ENCODE data around the gene STIM1. TPM values are rescaled to one million over a fixed set of nuclear protein-coding genes. Genes with fewer than 3 reads are reported as not detected.

Gene STIM1
- polyA plus RNA-seq, 3 donors, result 35.1 to 39.6 (median 36.6) TPM

DNA sequence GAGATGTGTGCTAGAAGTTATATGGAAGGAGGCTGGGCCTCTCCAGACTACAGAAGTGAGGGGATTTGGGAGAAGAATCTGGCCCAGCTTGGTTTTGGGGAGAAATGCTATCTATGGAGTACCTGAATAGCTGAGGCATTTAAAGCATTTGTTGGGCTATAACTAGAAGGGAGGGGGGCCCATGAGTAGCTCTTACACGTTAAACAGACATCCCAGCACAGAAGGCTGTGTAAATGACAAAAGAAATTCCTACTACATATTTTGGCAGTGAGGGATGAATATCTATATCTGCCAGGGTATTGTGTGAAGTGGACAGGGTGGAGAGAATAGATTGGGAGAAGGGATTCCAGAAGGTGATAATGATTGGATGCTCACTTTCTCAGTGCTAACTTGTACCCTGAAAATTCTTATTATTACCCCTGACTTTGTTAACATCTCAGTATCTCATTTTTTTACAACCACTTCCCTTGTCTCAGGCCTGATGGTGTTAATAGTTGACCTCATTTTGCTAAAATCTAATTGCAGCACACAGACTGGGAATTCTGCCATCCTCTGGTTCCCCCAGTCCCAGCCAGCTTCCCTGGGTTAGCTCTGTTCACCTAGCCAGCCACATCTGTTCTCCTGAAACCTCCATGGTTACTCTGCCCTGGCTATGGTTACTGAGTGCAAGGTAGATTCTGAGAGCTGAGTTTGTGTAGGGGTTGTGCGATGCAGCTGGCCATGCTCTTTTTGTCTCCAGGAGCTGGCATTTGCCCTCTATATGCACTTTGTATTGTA lies 210.3 kb downstream of the STIM1 start:
- no peak for DNase-seq (ENCODE audit: extremely low read depth in 1 of 11, low read depth in 9 of 11, low spot score in 4 of 11)

DNA sequence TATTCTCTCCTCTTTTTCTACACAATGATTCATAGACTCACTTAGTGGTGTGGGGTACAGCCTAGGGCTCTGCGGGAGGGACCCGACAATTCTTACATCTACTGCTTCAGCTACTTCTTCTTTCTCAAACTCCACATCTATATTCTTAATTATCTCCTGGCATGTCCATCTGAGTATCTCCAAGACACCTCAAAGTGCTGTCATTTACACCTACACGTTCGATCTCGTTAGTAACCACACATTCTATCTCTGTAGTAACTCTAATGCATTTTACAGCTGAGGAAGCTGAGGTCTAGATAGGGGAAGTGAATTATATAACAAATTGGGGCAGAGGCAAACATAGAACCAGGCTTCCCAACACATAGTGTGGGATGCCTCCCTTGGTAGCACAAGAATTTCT lies 211.4 kb downstream of the STIM1 start:
- DNase-seq (ENCODE audit: extremely low read depth in 1 of 11, low read depth in 9 of 11, low spot score in 4 of 11), result no peak

DNA sequence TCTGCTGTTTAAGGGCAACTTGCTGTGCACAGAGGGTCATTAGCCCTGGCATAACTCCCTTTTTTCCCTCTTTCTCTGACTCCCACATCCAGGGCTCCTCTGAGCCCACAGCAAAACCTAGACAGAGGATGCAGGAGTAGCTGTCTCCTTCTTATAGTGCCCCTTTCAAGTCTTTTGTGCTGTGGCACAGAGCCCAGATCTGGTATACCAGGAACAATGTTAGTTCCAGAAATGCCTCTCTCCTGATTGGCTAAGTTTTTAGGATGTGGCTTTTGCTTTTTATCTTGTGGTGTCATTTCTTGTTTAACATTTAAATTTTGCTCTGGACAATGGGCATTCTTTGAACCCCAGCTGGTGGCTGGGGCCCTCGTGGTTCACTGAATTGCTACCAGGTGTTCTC lies 213.5 kb downstream of the STIM1 start:
- no peak for DNase-seq (ENCODE audit: extremely low read depth in 1 of 11, low read depth in 9 of 11, low spot score in 4 of 11)

DNA sequence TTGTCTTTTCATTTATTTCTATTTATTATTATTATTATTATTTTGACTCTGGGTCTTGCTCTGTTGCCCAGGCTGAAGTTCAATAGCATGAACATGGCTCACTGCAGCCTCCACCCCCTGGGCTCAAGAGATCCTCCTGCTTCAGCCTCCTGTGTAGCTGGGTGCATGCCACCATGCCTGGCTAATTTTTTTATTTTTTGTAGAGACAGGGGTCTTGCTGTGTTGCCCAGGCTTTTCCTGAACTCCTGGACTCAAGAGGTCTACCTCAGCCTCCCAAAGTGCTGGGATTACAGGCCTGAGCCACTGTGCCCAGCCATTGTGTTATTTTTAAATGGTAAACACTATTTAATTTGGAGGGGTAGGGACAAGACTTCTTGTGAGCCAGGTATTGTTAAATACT lies 215.9 kb downstream of the STIM1 start:
- DNase-seq (ENCODE audit: extremely low read depth in 1 of 11, low read depth in 9 of 11, low spot score in 4 of 11), result no peak

DNA sequence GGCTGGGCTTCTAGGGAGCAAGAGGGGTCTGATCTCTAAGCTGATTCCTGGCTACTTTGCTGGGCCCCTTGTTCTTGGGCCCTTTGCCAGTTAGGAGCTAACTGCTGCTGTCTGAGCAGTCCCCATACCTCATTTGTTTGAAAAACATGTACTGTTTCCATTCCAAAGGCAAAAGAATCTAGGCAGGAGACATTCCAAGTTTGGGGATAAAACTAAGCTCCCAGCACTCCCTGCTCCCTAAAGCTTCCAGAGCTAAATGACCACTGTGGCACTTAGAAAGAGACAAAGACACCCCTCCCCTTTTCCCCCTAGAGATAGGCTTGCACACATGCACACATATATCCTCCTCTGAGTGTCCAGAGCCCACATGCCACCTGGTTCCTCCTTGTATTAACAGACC lies 216.4 kb downstream of the STIM1 start:
- DNase-seq (ENCODE audit: extremely low read depth in 1 of 11, low read depth in 9 of 11, low spot score in 4 of 11), result peak in 2 of 11 donors; percentile 12 to 22

DNA sequence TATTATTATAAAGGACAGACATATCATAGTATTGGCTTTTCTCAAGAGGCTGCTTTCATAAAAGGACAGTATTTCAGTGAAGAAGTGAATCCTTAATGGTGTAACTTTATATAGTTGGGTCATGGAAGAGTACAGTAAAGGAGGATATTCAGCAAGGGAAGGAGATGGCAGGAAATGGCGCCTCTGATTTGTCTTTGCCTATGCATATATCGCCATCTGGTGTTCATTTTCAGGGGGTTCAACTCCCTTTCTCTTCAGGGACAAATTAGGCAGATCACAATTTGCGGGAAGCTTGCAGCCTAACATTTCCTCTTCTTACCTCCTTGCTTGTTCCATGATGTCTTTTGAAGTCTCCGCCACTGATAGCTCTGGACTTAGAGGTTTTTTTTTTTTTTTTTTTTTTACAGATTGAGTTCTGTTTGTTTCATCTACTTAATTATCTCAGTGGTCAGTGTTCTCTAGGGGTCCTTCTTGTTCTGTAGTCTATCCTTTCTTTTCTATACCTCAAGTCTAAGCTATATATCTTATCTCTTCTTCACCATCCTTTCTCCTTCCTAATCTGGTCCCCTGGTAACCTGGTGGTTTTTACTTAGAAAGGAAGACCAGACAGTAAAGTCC lies 217.3 kb downstream of the STIM1 start:
- DNase-seq (ENCODE audit: extremely low read depth in 1 of 11, low read depth in 9 of 11, low spot score in 4 of 11), result peak in 10 of 11 donors; percentile 54 to 85 (median 72)

DNA sequence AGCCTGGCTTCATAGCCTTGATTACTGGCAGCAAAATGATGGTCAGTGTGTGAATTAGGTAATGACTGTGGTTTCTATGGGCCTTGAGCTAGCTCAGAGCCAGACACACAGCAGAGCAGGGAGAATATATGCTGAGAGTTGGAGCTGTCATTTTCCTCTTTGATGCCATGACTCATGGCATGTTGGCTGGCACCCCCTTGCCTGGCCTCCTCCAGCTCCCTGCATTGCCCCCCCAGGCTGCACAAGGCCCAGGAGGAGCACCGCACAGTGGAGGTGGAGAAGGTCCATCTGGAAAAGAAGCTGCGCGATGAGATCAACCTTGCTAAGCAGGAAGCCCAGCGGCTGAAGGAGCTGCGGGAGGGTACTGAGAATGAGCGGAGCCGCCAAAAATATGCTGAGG lies 218.8 kb downstream of the STIM1 start:
- DNase-seq (ENCODE audit: extremely low read depth in 1 of 11, low read depth in 9 of 11, low spot score in 4 of 11), result no peak

DNA sequence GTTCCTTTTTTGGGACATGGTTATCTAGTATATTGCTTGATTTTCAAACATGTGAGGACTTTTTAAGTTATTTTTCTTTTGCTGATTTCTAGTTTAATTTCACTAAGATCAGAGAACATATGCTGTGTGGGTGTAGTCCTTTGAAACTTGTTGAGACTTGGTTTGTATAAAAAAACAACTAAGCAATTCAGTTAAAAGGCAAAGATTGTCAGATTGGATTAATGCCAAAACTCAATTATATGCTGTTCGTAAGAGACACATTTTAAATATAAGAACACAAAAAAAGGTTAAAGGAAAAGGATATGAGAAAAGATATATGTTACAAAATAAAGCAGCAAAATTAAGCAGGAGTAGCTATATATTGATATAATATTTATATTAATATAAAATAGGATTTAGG lies 221.3 kb downstream of the STIM1 start:
- DNase-seq (ENCODE audit: extremely low read depth in 1 of 11, low read depth in 9 of 11, low spot score in 4 of 11), result no peak

DNA sequence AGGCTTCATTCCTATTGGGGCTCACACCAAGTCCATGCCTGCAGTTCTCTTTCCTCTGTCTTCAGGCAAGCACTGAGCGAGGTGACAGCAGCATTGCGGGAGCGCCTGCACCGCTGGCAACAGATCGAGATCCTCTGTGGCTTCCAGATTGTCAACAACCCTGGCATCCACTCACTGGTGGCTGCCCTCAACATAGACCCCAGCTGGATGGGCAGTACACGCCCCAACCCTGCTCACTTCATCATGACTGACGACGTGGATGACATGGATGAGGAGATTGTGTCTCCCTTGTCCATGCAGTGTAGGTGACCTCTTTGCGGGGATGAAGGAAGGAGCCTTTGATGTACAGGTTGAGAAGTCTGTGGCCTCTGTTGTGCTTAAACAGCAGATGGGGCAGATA lies 227.7 kb downstream of the STIM1 start:
- DNase-seq (ENCODE audit: extremely low read depth in 1 of 11, low read depth in 9 of 11, low spot score in 4 of 11), result no peak

DNA sequence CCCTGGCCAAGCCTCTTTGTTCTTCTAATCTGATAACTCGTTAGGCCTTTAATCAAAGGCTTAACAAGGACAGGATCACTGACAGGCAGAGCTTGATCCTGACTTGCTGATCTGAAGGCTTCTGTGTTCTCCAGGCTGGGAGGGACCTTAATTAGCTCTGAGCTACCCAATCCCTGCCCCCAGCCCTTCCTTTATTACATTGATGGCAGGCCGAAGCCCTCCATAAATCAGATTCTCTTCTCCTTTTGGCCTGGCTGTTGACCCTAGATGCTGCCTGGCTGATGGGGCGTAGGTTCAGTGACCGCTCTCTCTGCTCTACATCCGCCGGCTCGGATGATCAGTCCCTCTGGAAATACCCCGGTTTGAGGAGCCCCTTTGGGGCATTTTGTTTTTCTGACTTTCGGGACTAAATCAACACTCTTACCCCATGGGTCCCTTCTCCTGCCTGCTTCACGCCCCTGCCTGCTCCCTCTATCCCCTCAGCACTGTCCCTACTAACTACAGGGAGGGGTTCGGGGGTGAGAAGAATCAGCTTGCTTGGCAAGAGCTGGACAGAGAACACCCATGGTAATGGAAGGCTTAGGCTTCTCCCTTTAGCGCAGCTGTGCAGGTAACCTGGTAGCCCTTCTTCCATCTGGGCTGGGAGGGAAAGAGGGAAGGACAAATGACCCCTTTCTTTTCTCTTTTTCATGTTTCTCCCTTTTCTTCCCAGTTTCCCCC lies 229.1 kb downstream of the STIM1 start:
- DNase-seq (ENCODE audit: extremely low read depth in 1 of 11, low read depth in 9 of 11, low spot score in 4 of 11), result peak in 1 of 11 donors; percentile 18

DNA sequence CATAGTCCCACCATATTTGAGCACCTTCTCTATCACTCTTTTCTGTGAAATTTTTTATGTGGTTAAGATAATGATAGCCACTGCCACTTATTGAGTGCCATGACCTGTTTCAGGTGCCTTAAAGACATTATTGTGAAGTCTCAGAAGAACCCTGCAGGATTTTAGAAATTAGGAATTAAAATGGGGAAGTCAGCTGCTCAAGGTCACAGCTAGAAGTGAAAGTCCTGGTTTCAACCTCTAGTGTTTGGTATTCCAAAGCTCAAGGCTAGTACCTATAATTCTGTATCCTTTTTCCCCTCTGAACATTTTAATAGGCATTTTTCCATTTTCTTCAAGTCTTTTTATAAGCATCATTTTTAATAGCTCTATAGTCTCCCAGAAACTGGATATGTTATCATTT lies 230.1 kb downstream of the STIM1 start:
- no peak for DNase-seq (ENCODE audit: extremely low read depth in 1 of 11, low read depth in 9 of 11, low spot score in 4 of 11)

DNA sequence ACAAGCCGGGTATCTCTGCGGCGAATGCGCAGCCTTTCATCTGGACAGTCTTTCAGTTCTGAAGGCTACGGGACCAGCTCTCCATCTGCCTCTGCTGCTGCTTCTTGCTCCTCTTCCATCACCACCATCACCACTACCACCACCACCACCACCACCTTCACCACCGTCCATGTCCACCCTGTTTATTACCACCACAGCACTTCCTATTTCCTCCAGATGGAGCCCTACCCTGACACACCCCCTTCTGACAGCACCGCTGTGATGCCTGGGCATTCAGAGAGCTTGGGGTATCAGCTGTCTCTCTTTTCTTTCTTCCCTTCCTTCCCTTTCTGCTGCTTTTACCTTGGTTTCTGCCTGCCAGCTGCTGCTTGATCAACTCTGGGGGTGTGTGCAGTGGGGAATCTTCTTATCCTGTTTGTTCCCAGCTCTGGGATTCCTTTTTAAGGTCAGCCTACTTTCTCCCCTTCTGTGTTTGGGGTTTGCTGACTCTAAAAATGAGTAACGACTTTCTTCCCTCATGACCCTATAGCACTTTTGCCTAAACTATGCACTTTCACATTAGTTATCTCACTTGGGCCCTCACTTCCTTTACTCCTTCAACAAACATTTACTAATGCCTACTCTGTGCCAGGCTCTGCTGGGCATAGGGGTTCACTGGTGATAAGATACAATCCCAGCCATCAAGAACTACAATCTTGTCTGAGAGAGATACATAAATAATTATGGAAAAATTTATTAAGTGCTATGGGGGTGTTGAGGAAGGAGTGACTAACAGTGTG lies 231.3 kb downstream of the STIM1 start:
- no peak for DNase-seq (ENCODE audit: extremely low read depth in 1 of 11, low read depth in 9 of 11, low spot score in 4 of 11)

DNA sequence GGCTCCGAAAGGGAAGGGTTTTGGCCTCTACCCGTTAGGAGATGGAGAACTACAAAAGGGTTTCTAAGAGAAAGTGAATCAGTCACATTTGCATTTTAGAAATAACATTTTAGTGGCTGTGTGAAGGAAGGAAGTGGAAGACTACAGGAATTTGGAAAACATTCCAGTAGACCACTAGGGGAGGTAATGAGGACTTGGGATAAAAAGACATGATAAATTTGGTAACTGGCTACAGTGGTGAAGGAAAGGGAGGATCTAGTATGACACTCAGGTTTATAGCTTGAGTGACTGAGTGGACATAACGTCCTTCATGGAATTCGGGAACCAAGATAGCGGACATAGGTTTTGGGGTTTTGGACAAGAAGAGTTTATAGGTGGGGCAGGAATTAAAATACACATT lies 232.1 kb downstream of the STIM1 start:
- DNase-seq (ENCODE audit: extremely low read depth in 1 of 11, low read depth in 9 of 11, low spot score in 4 of 11), result no peak

DNA sequence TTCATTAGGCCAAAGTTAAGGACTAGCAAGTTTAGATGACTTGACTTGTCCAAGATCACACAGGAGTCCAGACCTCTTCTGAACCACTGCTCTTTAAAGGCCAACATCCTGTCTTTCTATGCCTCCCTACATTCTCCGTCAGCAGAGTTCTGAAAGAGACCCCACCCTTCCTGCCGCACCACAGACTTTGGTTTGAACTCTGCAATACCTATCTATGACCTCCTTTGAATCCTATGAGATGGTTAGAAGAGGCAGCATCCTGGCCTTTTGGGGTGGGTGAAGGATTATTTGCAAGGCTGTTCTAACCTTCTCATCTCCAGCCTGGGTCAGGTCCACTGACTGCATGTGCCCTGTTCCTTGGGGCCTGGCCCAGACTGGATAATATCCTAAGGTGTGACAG lies 234.8 kb downstream of the STIM1 start:
- no peak for DNase-seq (ENCODE audit: extremely low read depth in 1 of 11, low read depth in 9 of 11, low spot score in 4 of 11)

DNA sequence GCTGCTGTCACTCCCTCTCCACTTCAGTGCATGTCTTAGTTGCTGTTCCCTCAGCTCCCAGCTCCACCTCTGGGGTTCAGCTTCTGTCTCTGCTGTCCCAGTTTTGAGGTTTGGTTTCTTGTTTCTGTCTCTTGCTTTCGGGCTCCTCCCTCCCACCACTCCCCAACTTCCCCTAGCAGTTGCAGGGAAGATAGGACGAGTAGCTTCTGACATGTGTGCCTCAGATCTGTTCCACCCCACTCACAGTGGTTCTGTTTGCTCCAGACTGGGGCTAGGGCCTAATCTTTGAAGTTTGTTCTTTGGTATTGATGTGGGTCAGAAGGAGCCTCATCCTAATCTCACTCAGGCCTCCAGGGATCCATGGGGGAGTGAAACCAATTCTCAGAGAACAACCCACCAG lies 236.6 kb downstream of the STIM1 start:
- DNase-seq (ENCODE audit: extremely low read depth in 1 of 11, low read depth in 9 of 11, low spot score in 4 of 11), result no peak

DNA sequence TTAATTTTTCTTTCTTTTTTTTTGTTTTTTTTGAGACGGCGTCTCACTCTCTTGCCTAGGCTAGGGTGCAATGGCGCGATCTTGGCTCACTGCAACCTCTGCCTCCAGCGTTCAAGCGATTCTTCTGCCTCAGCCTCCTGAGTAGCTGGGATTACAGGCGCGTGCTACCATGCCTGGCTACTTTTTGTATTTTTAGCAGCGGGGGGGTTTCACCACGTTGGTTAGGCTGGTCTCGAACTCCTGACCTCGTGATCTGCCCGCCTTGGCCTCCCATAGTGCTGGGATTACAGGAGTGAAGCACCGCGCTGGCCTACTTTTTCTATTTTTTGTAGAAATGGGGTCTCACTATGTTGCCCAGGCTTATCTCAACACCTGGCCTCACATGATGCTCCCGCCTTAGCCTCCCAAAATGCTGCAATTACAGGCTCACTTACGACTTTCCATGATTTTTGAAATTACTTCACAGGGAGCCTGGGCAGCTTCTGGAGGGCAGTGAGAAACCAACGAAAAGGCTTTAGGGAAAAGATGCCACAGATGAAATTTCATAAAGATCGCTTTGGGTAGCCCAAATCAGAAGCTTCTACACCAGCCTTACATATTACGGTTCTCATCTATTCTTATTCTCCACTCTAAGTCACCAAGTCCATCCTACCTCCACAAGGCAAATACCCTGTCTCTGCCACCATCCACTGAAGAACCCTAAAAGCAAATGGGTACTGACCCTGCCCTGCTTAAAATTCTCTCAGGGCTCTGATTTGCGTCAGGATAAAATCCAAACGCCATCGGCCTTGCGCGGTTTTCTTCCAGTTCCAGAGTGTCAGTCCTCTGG lies 238.3 kb downstream of the STIM1 start:
- peak in 1 of 11 donors; percentile 22 for DNase-seq (ENCODE audit: extremely low read depth in 1 of 11, low read depth in 9 of 11, low spot score in 4 of 11)

DNA sequence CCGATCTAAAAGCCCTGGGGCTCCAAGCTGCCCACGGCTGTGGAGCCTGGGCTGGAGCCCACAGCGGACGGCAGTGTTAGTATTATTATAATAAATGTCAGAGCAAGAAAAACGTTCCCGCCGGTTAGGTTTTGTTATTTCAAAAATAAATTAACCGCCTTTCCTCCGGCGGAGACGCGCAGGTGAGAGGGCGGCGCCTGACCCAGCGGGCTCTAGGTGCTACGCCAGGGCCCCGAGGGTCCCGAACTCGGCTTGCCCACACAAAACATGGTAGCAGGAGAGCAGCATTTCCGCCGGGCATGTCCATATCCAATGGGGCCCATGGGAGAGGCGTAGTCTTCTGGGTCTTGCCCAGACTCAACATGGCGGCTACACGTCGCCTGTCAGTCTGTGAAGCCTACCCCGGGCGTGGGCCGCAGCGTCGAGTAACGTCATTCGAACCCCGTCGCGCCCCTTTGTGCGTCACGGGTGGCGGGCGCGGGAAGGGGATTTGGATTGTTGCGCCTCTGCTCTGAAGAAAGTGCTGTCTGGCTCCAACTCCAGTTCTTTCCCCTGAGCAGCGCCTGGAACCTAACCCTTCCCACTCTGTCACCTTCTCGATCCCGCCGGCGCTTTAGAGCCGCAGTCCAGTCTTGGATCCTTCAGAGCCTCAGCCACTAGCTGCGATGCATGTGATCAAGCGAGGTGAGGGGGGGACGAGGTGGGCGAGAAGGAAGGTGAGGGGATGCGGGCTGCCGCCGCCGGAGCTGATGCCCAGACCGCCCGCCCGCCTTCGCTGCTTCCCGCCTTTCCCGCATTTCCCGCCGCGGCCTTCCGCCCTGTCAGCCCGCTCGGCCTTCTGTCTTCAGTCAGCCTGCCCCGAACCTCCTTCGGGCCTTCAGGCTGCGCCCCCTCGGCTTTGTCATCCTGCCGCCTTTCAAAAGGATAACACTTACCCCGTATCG lies 239.2 kb downstream of the STIM1 start, which contains the start of gene RRM1:
Gene RRM1 (plus strand): TSS at position 452 of the 944 bp plus-strand sequence. CDS start 214 bp downstream, at position 666.
- peak; percentile 84 to 96 (median 94) for DNase-seq (ENCODE audit: extremely low read depth in 1 of 11, low read depth in 9 of 11, low spot score in 4 of 11)
